Smooth muscle cell of the brain vasculature (primary cell): ENCODE data around the gene SLC16A12.

ENCODE experiments used
- DNase-seq: peaks from one replicate; pipeline ENCODE4 v3.0.0-alpha.2; 2012; ENCODE audit warnings: low read depth, low spot score

The SLC16A12 gene

GRCh38 chr10:89513206-89513605 is 22.2 kb downstream of the SLC16A12 start:
- no peak for DNase-seq

- no peak for DNase-seq
These were observed 29.6 kb downstream of the SLC16A12 start for GRCh38 chr10:89505640-89506275.

GRCh38 chr10:89504691-89505090 is 30.7 kb downstream of the SLC16A12 start:
- DNase-seq: no peak

DNA sequence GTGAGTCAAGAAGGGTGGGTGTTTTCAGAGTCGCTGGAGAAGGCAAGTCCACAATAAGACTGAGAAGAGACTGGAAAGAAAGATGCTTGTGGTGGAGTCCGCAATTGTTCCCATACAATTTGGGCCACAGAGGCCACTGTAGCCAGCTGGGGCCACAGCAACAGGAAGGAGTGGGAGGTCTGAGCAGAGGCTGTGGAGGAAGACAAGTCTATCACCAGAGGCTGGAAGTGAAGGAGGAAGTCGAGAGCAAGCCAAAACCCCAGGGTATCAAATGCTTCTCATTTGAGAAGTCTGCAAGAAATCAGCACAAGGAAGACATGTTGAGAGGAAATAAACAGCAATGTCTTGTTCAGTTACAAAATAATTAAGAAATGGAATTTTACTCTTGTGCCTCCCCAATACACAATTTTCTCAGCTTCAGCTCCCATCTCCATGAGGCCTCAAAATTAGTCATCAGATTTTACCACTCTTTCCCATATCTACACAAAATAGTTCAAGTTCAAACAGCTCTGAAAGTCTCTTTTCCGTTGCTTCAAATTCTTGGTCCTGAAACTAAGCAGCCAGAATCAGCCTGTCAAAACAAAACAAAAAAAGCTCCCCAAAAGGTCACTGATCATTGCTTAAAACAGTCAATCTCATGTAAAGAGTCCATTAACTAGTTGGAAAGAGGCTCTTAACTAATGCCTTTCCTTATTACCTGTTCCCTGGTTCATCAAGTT is 31.6 kb downstream of the SLC16A12 start:
- DNase-seq: no peak

DNA sequence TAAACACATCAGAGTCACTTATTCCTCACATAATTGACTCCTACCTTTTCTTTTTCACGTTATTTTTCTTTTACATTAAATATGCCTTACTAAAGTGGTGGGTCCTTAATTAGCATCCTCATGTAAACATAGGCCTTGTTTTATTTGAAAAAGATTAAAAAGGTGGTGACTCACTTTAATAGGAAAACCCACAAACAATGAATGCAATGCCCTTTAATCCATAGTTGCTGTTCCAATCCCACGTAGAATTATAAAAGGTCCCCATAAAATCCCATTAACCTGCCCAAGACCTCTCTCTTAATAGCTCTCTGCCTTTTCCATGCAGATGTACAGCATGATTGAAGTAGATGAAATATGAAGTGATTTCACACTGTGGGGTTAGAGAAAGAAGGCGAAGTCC is 32.2 kb downstream of the SLC16A12 start:
- no peak for DNase-seq

GRCh38 chr10:89502549-89502948 is 32.8 kb downstream of the SLC16A12 start:
- no peak for DNase-seq

- no peak for DNase-seq
These were observed 40.8 kb downstream of the SLC16A12 start for GRCh38 chr10:89494575-89494974.

DNA sequence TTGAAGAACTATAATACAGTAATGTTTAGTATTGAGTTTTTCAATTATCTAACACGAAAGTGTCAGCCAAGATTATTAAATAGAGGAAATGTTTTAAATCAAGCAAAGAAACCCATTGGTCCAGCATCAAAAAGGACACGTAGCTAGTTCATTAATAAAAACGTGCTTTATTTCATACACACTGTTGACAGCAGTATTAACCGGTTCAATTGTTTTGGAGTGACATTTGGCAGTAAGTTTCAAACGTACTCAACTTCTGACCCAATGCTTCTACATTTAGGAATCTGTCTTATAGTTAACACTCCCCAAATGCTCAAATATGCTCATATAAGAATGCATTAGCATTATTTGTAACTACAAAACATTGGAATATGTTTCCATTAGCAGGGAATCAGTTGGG is 41.3 kb downstream of the SLC16A12 start:
- no peak for DNase-seq

- DNase-seq: no peak
These were observed 43.5 kb downstream of the SLC16A12 start for GRCh38 chr10:89491932-89492331.

DNA sequence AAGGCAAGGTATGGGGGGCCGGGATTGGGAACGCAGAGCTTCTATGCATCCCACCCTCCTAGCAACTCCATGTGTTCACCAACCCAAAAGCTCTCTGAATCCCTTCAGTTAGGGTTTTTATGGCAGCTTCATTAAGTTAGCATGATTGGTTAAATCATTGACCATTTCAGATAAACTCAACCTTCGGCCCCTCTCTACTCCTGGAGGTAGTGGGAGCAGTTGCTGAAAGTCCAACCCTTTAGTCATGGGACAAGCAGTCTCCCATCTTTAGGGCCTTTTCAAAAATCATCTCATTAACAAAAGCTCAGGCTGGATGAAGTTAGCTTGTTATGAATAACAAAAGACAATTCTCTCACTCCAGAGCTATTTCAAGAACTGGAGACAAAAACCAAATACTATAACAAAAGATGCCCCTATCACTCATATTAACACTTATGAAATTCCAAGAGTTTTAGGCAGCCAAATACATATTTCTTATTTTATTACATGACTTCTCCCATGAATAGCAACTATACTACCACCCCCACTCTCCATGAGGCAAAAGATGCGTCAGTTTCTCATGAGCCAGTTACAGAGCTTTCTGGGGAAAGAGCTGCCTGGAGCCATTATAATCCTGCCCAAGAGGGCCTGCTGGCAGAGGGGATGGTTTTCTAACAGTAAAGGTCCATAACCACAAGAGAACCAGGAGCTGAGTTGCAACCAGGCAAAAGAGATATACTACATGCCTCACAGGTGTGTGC is 44.6 kb downstream of the SLC16A12 start:
- no peak for DNase-seq

- no peak for DNase-seq
These were observed 53.1 kb downstream of the SLC16A12 start for GRCh38 chr10:89482256-89482655.

DNA sequence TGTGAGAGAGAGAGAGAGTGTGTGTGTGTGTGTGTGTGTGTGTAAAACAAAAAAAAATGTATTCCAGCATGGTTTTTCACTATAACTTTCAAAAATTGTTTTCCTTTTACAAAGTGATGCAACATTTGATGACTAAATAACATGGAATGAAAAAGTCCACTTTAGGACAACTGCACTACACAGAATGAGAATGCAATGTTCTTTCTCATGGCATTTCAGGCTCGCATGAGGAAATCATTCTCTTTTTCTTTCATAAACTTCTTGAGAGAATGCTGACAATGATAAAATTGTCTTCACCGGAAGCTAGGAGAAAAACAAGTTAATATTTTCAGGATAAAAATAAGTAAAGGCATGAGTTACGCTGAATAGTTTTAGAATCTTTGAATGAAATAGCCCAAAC is 53.7 kb downstream of the SLC16A12 start:
- peak; percentile 76 for DNase-seq

- no peak for DNase-seq
These were observed 55.5 kb downstream of the SLC16A12 start for GRCh38 chr10:89479771-89480446.

DNA sequence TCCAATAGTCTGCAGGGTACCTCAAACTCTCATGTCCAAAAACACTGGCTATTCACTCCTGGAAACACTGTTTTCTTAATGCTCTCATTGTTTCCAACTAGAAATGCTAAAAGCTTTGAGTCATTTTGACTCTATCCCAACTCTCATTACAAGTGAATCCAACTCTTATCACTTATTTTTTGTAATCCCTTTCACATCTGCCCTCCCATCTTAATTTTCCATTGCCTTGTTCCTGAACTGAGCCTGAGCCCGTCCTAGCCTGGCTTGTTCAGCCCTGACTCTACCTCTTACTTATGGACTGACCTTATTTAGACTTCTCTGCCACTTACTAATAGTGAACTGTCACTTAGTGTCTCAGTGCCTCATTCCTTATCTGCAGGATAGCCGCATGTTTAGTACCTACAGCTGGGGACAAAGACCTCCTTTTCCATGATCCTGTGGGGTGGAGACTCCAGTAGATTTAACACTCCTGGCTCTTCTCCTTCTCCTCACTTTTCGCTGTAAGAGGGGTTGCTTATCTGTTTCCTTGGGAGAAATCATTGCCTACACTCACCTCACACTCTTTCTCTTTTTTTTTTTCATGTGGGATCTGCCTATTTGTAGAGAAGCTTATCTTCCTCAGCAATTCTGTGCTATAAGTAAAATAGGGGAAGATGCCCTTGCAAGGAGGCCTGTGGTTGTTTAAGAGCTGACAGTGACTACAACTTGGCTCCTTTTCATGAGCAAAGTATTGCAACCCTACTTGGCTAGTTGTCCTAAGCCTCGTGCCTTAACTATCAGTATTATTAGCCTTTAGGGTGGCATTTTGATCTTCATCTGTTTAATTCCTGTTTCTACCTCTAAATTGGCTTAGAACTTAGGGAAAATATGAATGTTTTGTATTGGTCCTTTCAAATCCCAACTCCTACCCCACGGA is 56.4 kb downstream of the SLC16A12 start:
- DNase-seq: no peak

- no peak for DNase-seq
These were observed 57.2 kb downstream of the SLC16A12 start for GRCh38 chr10:89478085-89478738.

GRCh38 chr10:89476150-89476549 is 59.2 kb downstream of the SLC16A12 start:
- DNase-seq: no peak

- no peak for DNase-seq
These were observed 59.8 kb downstream of the SLC16A12 start for GRCh38 chr10:89475591-89475998.

DNA sequence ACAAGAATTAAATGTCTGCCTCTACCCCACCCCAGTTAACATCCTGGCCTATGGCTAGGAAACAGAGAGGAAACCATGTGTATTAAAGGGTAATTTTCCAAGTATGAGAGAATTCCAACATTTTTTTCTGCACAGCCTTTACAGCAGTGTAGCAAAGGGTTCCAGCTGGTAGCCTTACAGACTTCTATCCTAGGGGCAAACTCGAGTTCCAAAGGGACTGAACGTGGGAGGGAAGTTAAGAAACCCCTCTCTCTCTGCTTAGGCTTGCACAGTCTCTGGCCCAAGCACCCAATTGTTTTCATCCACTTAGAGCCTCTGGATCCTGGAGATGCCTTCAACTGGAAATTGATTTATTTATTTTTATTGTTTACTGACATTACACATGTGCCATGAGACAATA is 60.3 kb downstream of the SLC16A12 start:
- DNase-seq: no peak

DNA sequence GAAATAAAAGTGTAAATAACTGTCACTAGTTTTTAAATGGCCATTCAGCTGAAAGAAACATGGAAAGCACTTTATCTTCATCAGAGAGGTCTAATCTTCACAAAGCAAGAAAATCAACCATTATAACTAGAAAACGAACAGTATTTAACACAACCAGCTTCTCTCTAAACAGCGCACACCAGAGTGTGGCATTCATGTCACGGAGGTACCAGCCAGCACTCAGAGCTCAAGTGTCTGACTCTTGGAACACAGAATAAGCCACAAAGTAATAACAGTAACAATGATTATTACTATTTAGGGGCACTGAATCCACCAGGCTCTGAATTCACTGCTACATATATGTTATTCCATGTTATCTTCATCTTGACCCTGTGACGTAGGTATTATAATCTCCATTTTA is 60.9 kb downstream of the SLC16A12 start:
- DNase-seq: no peak

- DNase-seq: no peak
These were observed 64.1 kb downstream of the SLC16A12 start for GRCh38 chr10:89471110-89471809.
